Neuronal stem cell (in vitro differentiated cells): ENCODE results near the gene MGAT1.

Experiments used
- DNase-seq: peaks from one replicate; pipeline ENCODE4 v3.0.0-alpha.2; 2013; ENCODE audit warnings: low spot score
- H2AFZ ChIP-seq: one replicate; pipeline ENCODE4 v1.6.1; 2013; ENCODE audit warnings: mild to moderate bottlenecking, low read length, inconsistent platforms
- H2AK5ac ChIP-seq: 2 replicates; pipeline ENCODE4 v1.6.1; 2013; ENCODE audit warnings: low read depth, mild to moderate bottlenecking, inconsistent platforms, low read length, moderate library complexity, mixed read lengths
- H2BK120ac ChIP-seq: 2 replicates; pipeline ENCODE4 v1.6.1; 2013; ENCODE audit warnings: low read depth, mild to moderate bottlenecking, inconsistent platforms, low read length, moderate library complexity, mixed read lengths
- H2BK12ac ChIP-seq: one replicate; pipeline ENCODE4 v1.6.1; 2013; ENCODE audit warnings: low read length, inconsistent platforms
- H2BK15ac ChIP-seq: 2 replicates; pipeline ENCODE4 v1.6.1; 2013; ENCODE audit warnings: mild to moderate bottlenecking, low read length, inconsistent platforms, mixed read lengths
- H2BK5ac ChIP-seq: one replicate; pipeline ENCODE4 v1.6.1; 2013; ENCODE audit warnings: inconsistent platforms, mild to moderate bottlenecking, low read length, moderate library complexity
- H3K14ac ChIP-seq: one replicate; pipeline ENCODE4 v1.6.1; 2013; ENCODE audit warnings: low read length, inconsistent platforms
- H3K18ac ChIP-seq: 2 replicates; pipeline ENCODE4 v1.6.1; 2013; ENCODE audit warnings: low read length, inconsistent platforms
- H3K23ac ChIP-seq: 2 replicates; pipeline ENCODE4 v1.6.1; 2013; ENCODE audit warnings: low read depth, mild to moderate bottlenecking, mixed read lengths, low read length, inconsistent platforms; ENCODE audit not compliant: poor library complexity
- H3K27ac ChIP-seq: replicated peaks from 3 replicates; pipeline ENCODE4 v1.5.1; 2013; ENCODE audit warnings: low read length, inconsistent platforms
- H3K27me3 ChIP-seq, 3 experiments: 2 replicates each; pipeline ENCODE4 v1.6.1; 2013; ENCODE audit warnings: low read length in 3 of 3, mild to moderate bottlenecking in 2 of 3, inconsistent platforms in 1 of 3, low read depth in 1 of 3, mixed read lengths in 1 of 3, moderate library complexity in 1 of 3; ENCODE audit not compliant: control insufficient read depth in 3 of 3, insufficient read depth in 3 of 3
- H3K36me3 ChIP-seq, 2 donors: replicated peaks in 1 of 2; 2 replicates each; pipeline ENCODE4 v1.6.1; 2013; ENCODE audit warnings: low read length in 2 of 2; ENCODE audit not compliant: control insufficient read depth in 2 of 2, insufficient read depth in 2 of 2
- H3K4ac ChIP-seq: 2 replicates; pipeline ENCODE4 v1.6.1; 2013; ENCODE audit warnings: inconsistent platforms, mild to moderate bottlenecking, low read length, moderate library complexity
- H3K4me1 ChIP-seq, 2 donors: 1 replicate in 1 of 2; 2 replicates in 1 of 2; pipeline ENCODE4 v1.6.1; 2013; ENCODE audit warnings: low read length in 2 of 2, low read depth in 1 of 2; ENCODE audit not compliant: control insufficient read depth in 2 of 2, insufficient read depth in 1 of 2
- H3K4me2 ChIP-seq: one replicate; pipeline ENCODE4 v1.6.1; 2013; ENCODE audit warnings: mild to moderate bottlenecking, low read length, inconsistent platforms; ENCODE audit not compliant: insufficient read depth, poor library complexity, severe bottlenecking
- H3K4me3 ChIP-seq, 2 donors: 2 replicates each; pipeline ENCODE4 v1.5.1; 2013; ENCODE audit warnings: low read length in 2 of 2, mild to moderate bottlenecking in 2 of 2, inconsistent platforms in 1 of 2, moderate library complexity in 1 of 2
- H3K79me1 ChIP-seq: one replicate; pipeline ENCODE4 v1.6.1; 2013; ENCODE audit warnings: low read depth, mild to moderate bottlenecking, inconsistent platforms, low read length, moderate library complexity
- H3K9ac ChIP-seq: one replicate; pipeline ENCODE4 v1.6.1; 2013; ENCODE audit warnings: mild to moderate bottlenecking, low read depth, low read length, inconsistent platforms; ENCODE audit not compliant: poor library complexity
- H3K9me3 ChIP-seq, 2 donors: replicated peaks in 1 of 2; 2 replicates each; pipeline versions ENCODE3 to v1.6.1; 2013; ENCODE audit warnings: low read length in 2 of 2, mild to moderate bottlenecking in 2 of 2, inconsistent platforms in 1 of 2, low read depth in 1 of 2, mixed read lengths in 1 of 2, moderate library complexity in 1 of 2; ENCODE audit not compliant: control insufficient read depth in 2 of 2, insufficient read depth in 1 of 2
- H4K8ac ChIP-seq: one replicate; pipeline ENCODE4 v1.6.1; 2013; ENCODE audit warnings: low read depth, mild to moderate bottlenecking, inconsistent platforms, low read length, moderate library complexity
- H4K91ac ChIP-seq: one replicate; pipeline ENCODE4 v1.6.1; 2013; ENCODE audit warnings: low read length, low read depth, mild to moderate bottlenecking, inconsistent platforms; ENCODE audit not compliant: poor library complexity
- WGBS, 2 donors: extraction: QIAGEN DNeasy Blood & Tissue Kit; methylation state at CpG; one replicate each; pipeline ENCODE4 v1.1.7; 2013; ENCODE audit warnings: missing lambda C conversion rate in 2 of 2, mixed read lengths in 1 of 2; ENCODE audit not compliant: insufficient read length in 2 of 2, insufficient replicate concordance in 1 of 2; ENCODE audit errors: extremely low coverage in 2 of 2; 5-methylcytosine and 5-hydroxymethylcytosine counted together

The MGAT1 gene

DNA sequence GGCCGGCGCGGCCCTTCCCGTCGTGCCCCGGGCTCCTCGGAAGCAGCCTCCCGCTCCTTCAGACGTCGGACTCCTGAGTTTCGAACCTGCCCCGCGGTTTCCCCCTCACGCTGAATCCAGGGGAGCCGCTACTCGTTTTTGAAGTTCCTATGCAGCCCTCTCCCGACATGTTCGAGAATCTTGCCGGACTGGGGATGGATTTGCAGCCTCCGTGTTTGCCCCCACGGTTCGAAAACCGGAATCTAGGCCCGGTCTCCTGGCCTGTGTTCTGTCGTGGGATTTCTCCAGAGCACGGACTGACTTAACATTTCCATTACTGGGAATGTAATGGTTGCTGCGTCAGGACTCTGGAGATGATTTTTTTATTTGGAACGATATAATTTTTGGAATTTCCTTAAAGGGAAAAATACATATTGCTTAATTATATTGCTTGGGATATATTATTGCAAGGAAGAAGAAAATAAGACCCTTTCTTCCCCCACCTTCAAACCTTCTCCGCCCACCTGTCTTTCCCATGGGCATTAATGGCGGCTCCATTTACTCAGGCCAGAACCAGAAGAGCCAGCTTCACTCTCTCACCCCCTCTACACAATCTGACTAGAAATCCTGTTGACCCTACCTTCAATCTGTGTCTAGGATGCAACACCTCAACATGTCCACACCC is 8.5 kb upstream of the MGAT1 start:
- Histone ChIP-seq H3K9me3 (no peaks in the 10 kb centered on the region), H3K79me1 (no peaks in the 10 kb centered on the region), H3K23ac (peak overlapping the region; percentile 99), H2BK12ac (no peak overlapping the region), H3K27me3 (no peaks in the 10 kb centered on the region), H3K4me1 (peaks cover 12 to 23% of the 10 kb centered on the region in 2 donors), H3K9ac (peak overlapping the region; percentile 87), H2BK15ac (peak overlapping the region; percentile 62), H4K91ac (no peak overlapping the region), H3K36me3 (peaks cover 2 to 18% of the 10 kb centered on the region in 2 donors), H3K27ac (peak overlapping the region; percentile 89), H2BK120ac (peak overlapping the region; percentile 77), H3K4me3 (peak overlapping the region; percentile 83 to 95), H2BK5ac (peak overlapping the region; percentile 98), H3K4me2 (peak overlapping the region; percentile 90), H3K14ac (no peak overlapping the region), H3K18ac (peak overlapping the region; percentile 94), H4K8ac (no peak overlapping the region), H3K4ac (no peak overlapping the region), H2AK5ac (peak overlapping the region; percentile 88), H2AFZ (peak overlapping the region; percentile 100)
- DNase-seq: no peak
- WGBS, 2 donors: no CpG with 5 or more reads among the region's 30 CpGs

DNA sequence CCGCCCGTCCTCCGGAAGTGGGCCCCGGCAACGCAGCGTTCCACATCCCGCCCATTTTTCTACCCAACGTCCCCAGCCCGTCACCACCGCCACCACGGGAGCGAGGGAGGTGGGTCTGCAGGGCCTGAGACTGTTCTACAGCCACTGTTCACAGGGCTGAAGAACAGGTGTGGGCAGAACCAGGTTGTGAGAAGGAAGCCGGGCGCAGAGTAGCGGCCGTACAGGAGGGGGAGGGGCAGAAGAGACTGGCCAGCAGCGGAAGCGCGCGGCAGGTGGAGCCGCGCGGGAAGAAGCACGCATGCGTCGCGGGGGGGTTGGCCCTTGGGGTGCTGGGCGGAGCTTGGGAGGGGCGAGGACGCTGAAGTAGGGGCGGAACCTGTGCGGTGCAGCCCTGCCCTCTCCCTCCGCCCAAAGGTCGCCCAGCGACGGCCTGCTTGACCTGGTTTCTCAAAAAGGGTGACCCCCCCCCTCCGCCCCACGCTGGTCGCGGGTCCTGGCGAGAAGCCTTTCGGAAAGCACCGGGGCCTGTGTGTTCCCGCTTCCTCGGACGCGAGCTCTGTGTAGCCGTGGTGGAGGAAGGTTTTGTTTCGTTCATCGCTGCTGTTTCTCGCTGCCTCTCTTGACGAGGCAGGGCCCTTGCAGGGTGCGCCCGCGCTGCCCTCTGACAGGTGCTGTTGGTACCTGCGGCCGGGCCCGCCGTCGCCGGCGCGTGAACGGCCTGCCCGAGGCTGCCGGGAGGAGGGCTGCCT is 7.8 kb upstream of the MGAT1 start:
- H2AK5ac ChIP-seq: no peak overlapping the region
- peak overlapping the region; percentile 99 for H3K9ac ChIP-seq
- peak; percentile 95 for DNase-seq
- peaks cover 12 to 23% of the 10 kb centered on the region in 2 donors for H3K4me1 ChIP-seq
- peak overlapping the region; percentile 99 for H3K27ac ChIP-seq
- H2AFZ ChIP-seq: peak overlapping the region; percentile 100
- peak overlapping the region; percentile 100 for H3K18ac ChIP-seq
- H3K9me3 ChIP-seq: no peaks in the 10 kb centered on the region
- no peak overlapping the region for H2BK12ac ChIP-seq
- peak overlapping the region; percentile 100 for H4K8ac ChIP-seq
- no CpG with 5 or more reads among the region's 66 CpGs for WGBS, 2 donors
- peak overlapping the region; percentile 98 for H2BK5ac ChIP-seq
- H3K4ac ChIP-seq: no peak overlapping the region
- no peaks in the 10 kb centered on the region for H3K79me1 ChIP-seq
- H2BK120ac ChIP-seq: peak overlapping the region; percentile 77
- no peaks in the 10 kb centered on the region for H3K27me3 ChIP-seq
- peak overlapping the region; percentile 99 for H3K23ac ChIP-seq
- peak overlapping the region; percentile 88 for H4K91ac ChIP-seq
- peak overlapping the region; percentile 97 for H3K14ac ChIP-seq
- peak overlapping the region; percentile 90 for H3K4me2 ChIP-seq
- peak overlapping the region; percentile 94 to 95 for H3K4me3 ChIP-seq
- peaks cover 2 to 18% of the 10 kb centered on the region in 2 donors for H3K36me3 ChIP-seq
- peak overlapping the region; percentile 62 for H2BK15ac ChIP-seq

DNA sequence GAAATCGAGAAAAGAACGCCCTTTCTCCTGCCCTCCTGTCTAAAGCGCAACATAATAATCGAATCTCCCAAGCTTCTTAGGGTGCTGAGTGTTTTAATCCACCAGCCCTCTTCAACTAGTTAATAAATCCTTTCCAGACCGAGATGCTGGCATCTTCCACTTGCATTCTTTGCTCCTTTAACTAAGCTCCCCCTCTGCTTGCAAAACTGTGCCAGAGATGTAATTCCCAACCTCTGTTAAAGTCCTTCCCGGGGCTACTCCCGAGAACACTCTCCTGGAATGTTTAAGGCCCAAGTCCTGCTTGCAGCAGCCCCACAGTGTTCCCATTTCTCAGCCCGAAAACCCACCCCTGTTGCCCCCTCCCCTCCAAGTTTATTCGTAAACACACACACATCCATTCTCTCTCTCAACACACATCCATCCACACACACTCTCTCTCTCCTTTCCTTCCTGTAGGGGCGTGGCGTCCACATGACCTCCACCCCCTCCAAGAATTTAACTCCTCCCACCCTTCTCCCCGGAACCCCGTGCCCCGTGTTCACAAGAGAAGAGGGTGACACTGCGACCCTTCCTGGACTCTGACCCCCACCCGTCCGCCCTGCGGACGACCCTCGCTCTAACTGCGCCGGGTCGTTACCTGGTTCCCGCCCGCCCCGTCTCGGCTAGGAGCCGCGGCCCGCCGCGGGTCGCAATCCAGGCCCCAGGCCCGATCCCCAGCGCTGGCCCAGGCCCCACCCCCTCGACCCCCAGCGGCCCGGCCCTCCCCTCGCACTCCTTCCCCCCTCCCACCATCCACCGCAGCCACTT is 7.0 kb upstream of the MGAT1 start:
- H3K27me3 ChIP-seq: no peaks in the 10 kb centered on the region
- no peak overlapping the region for H3K14ac ChIP-seq
- no peaks in the 10 kb centered on the region for H3K9me3 ChIP-seq
- no peak overlapping the region for H2BK15ac ChIP-seq
- peak overlapping the region; percentile 99 for H3K18ac ChIP-seq
- H3K36me3 ChIP-seq: peaks cover 2 to 21% of the 10 kb centered on the region in 2 donors
- peak overlapping the region; percentile 94 to 95 for H3K4me3 ChIP-seq
- WGBS, 2 donors: 100% methylated on average over 1 of the region's 40 CpGs; no CpG with 5 or more reads in 1 of the 2 donors
- H3K4ac ChIP-seq: no peak overlapping the region
- peak overlapping the region; percentile 99 for H3K9ac ChIP-seq
- H2BK12ac ChIP-seq: no peak overlapping the region
- no peak overlapping the region for H4K8ac ChIP-seq
- no peak overlapping the region for H4K91ac ChIP-seq
- peak overlapping the region; percentile 100 for H2AFZ ChIP-seq
- DNase-seq: peak; percentile 81
- H3K23ac ChIP-seq: peak overlapping the region; percentile 99
- peaks cover 12 to 23% of the 10 kb centered on the region in 2 donors for H3K4me1 ChIP-seq
- H3K27ac ChIP-seq: peak overlapping the region; percentile 99
- no peaks in the 10 kb centered on the region for H3K79me1 ChIP-seq
- no peak overlapping the region for H2AK5ac ChIP-seq
- peak overlapping the region; percentile 98 for H2BK5ac ChIP-seq
- no peak overlapping the region for H2BK120ac ChIP-seq
- peak overlapping the region; percentile 70 for H3K4me2 ChIP-seq
